Activated T-helper 2 cell treated with anti-CD3 and anti-CD28 coated beads, Interferon-gamma antibody, Interleukin-2, Interleukin-4, amounts not matched to agents 10 μg/mL and 5 μg/mL and 100 μg/mL, durations not matched to agents 14 hours and 24 hours and 36 hours (primary cell): Measurements from ENCODE around the gene NRXN3. TPM values are rescaled to one million over a fixed set of nuclear protein-coding genes. Genes with fewer than 3 reads are reported as not detected.

ENCODE experiments used
- DNase-seq: peaks from one replicate; pipeline ENCODE4 v3.0.0; 2021; ENCODE audit warnings: low spot score
- H3K27ac Mint-ChIP-seq: one replicate; pipeline ENCODE4 v1.8.0; 2021; ENCODE audit warnings: mixed read lengths
- H3K27me3 Mint-ChIP-seq: one replicate; pipeline ENCODE4 v1.8.0; 2021; ENCODE audit warnings: low read depth, mixed read lengths
- H3K36me3 Mint-ChIP-seq: one replicate; pipeline ENCODE4 v1.8.0; 2021; ENCODE audit warnings: low read depth, mixed read lengths
- H3K4me1 Mint-ChIP-seq: one replicate; pipeline ENCODE4 v1.8.0; 2021; ENCODE audit warnings: low read depth, mixed read lengths
- H3K4me3 Mint-ChIP-seq: one replicate; pipeline ENCODE4 v1.8.0; 2021; ENCODE audit warnings: low read depth, mild to moderate bottlenecking, moderate library complexity, mixed read lengths
- H3K9me3 Mint-ChIP-seq: one replicate; pipeline ENCODE4 v1.8.0; 2021; ENCODE audit warnings: mixed read lengths
- intact Hi-C: fragments of 100-400 bp; cut with micrococcal nuclease; formaldehyde crosslinking; loops from one replicate; pipeline ENCODE4 v1.15.1; 2023
- total RNA-seq: library from RNA; stranded (reverse); gene quantifications from 2 replicates; pipeline ENCODE4 v1.2.3, GENCODE V29; 2022

Gene NRXN3
- total RNA-seq, 1 donor from 2014 or later, result not detected

DNA sequence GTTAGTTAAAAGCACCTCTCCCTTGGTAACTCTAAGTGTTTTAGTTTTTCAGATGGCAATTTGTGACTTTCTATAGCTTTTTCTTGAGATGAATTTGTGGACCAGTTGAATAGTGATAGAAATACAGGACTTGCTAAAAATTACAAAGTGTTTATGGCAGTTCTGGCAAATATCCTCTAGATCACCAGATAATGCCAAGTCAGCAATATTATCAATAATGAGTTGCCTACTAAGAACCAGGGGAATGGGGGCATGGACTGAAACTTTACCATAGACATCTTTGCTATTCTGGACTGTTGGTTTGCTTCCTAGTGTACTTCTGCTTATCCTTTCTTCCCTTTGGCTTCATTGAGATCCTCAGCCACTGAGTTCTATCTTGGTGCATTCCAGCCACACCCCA, 1456.9 kb downstream of the NRXN3 start:
- intact Hi-C loops, result no loop called here
- no peaks in the 10 kb centered on the region for H3K27me3 Mint-ChIP-seq
- no peak for DNase-seq
- no peak overlapping the region for H3K27ac Mint-ChIP-seq
- no peak overlapping the region for H3K4me3 Mint-ChIP-seq
- no peaks in the 10 kb centered on the region for H3K4me1 Mint-ChIP-seq
- H3K9me3 Mint-ChIP-seq, result peaks cover 22% of the 10 kb centered on the region
- H3K36me3 Mint-ChIP-seq, result no peaks in the 10 kb centered on the region

DNA sequence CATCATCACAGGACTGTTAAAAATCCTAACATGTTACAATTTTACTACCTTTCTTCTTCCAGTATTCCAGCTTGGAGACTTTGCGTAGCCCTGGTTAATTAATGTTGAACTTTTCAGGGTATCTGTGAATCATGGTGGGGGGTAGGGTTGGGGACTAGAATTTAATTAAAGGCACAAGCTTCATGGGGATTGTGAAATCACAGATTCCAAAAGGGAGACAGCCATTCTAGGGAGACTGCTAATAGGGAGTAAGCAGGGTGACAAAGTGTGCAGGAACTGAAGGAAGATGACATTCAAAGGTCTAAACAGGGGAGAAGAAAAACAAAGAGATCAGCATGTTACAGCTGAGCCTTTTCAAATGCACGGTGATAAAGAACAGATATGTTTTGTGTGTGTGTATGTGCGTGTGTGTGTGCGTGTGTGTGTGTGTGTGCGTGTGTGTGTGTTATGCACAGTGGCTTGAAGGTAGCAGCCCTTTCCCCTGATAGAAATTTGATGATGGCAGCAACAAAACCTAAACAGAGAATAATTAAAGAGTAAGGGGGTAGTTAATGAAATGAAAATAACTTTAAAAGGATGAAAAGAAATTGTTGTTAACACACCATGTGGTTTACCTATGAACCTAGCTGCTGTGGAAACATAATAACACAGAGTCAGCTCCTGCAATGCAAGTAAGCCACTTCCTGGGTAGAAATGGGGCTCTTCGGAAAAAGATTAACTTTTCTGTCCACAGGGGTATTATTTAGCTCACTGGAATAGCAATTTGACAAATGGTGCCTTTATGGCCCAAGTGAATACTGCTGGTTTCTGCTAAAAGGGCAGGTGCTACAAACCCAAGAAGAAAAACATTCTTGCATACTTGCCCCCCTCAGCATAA, 1459.5 kb downstream of the NRXN3 start:
- Mint-ChIP-seq H3K27ac (no peak overlapping the region), H3K4me1 (no peaks in the 10 kb centered on the region), H3K9me3 (peaks cover 22% of the 10 kb centered on the region), H3K4me3 (no peak overlapping the region), H3K27me3 (no peaks in the 10 kb centered on the region), H3K36me3 (no peaks in the 10 kb centered on the region)
- intact Hi-C loops, result no loop called here
- no peak for DNase-seq

DNA sequence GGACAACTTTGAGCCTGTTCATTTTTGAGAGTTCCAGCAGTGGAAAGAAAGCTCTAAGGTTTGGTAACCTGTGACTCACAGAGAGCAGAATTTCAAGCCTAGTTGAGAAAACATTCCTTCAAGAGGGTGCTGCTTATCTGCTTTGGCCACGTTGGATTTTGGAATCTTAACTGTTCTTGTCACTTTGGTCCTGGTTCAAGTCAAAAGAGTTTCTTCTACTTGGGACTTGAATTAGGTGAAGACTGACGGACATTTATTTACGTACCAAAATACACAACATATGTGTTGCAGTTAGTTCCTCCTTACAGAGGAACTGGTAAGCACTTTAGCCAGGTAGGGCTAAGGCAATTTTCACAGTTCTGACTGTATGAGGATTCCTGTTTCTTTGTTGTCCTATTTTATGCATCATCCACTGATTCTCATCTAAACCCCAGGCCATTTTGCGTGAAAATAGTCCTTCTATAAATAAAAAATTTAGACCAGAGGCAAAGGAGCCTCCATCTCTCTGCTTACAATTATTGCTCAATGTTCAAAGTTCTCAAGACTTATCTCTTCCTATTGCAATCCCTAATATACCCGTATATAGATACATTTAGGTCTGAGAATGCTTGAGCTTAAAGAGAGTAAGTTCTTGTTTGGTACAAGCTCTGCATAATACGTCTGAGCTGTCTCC, 1460.3 kb downstream of the NRXN3 start:
- no peak overlapping the region for H3K27ac Mint-ChIP-seq
- no peak for DNase-seq
- no peaks in the 10 kb centered on the region for H3K27me3 Mint-ChIP-seq
- peaks cover 20% of the 10 kb centered on the region for H3K9me3 Mint-ChIP-seq
- H3K4me1 Mint-ChIP-seq, result no peaks in the 10 kb centered on the region
- intact Hi-C loops, result no loop called here
- no peak overlapping the region for H3K4me3 Mint-ChIP-seq
- no peaks in the 10 kb centered on the region for H3K36me3 Mint-ChIP-seq

GRCh38 chr14:79631276-79631675, 1461.1 kb downstream of the NRXN3 start:
- no peak overlapping the region for H3K27ac Mint-ChIP-seq
- no peaks in the 10 kb centered on the region for H3K36me3 Mint-ChIP-seq
- H3K27me3 Mint-ChIP-seq, result no peaks in the 10 kb centered on the region
- DNase-seq, result no peak
- H3K4me3 Mint-ChIP-seq, result no peak overlapping the region
- H3K4me1 Mint-ChIP-seq, result no peaks in the 10 kb centered on the region
- intact Hi-C loops, result no loop called here
- H3K9me3 Mint-ChIP-seq, result peaks cover 20% of the 10 kb centered on the region

DNA sequence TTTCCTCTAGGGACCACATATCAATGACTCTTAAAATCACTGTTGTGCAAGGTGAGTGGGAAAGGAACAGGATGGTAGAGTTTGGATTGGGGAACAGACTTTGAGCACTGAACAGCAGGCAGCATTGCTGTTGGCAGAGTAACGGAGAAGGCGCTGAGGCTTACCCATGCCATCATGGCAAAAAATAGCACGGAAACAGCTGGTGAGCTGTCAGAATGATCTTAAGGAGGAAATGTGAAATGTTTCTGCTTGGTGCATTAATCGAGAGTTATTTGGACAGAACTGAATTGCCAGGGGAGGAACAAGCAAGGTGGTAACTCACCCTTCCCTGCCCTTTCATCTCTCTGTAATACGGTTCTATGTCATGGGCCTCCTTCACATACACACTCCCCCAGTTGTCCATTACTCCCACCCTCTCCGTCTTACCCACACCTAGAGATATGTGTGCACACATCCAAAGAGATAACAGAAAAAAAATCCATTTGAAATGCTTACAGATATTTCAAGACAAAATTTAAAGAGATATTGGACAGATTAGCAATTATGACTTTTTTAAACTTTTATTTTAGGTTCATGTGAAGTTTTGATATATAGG, 1468.6 kb downstream of the NRXN3 start:
- DNase-seq, result no peak
- no peaks in the 10 kb centered on the region for H3K4me1 Mint-ChIP-seq
- intact Hi-C loops, result loop anchor here (1.0 kb wide), 1 partner anchor 11 kb away; no protein-coding TSS in a partner anchor

DNA sequence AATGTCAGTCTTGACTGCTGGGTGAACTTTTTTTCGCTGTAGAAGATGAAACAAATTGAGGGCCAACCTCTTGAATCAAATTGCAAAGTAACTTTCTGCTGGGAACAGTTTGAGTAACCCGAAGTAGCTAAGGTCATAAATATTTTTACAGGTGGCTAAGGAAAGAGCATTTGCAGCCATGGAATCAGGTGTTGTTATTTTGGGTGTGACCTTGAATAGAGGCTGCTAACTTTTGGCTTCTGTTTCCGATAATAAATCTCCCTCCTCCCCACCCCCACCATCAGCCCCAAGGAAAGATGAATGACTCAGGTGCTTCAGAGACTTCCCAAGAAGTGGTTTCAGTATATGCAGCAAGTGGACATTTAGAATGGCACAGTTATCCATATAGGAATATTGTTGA, 1469.4 kb downstream of the NRXN3 start:
- DNase-seq, result no peak
- Mint-ChIP-seq H3K9me3 (peaks cover 4% of the 10 kb centered on the region), H3K27ac (no peak overlapping the region), H3K36me3 (no peaks in the 10 kb centered on the region), H3K4me3 (no peak overlapping the region), H3K4me1 (no peaks in the 10 kb centered on the region), H3K27me3 (no peaks in the 10 kb centered on the region)
- intact Hi-C loops, result loop anchor here (1.0 kb wide), 1 partner anchor 10 kb away; no protein-coding TSS in a partner anchor

More for the DNA sequence above, 1468.6 kb downstream of the NRXN3 start:
- Mint-ChIP-seq H3K27ac (no peak overlapping the region), H3K9me3 (peaks cover 4% of the 10 kb centered on the region), H3K27me3 (no peaks in the 10 kb centered on the region), H3K4me3 (no peak overlapping the region), H3K36me3 (no peaks in the 10 kb centered on the region)

GRCh38 chr14:79641371-79641770, 1471.2 kb downstream of the NRXN3 start:
- Mint-ChIP-seq H3K4me1 (no peaks in the 10 kb centered on the region), H3K27ac (no peak overlapping the region), H3K27me3 (no peaks in the 10 kb centered on the region), H3K4me3 (no peak overlapping the region), H3K9me3 (peaks cover 4% of the 10 kb centered on the region), H3K36me3 (no peaks in the 10 kb centered on the region)
- intact Hi-C loops, result no loop called here
- no peak for DNase-seq

DNA sequence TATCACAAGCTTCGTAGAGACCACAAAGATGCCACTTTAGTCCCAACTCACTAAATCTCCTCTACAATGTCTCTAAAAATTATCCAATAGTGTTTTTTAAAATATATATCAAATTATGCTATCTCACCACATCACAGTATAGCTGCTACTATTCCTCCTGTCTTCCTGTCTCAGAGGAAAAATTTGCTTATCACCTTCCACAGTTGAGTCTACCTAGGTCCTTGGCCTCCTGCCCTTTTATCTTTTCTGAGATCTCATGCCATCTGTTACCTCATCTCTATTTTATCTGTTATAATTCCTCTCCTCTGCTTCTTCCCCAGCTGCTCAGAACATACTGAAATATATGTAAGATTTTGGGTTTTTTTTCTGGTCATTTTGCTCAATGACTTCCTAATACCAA, 1473.0 kb downstream of the NRXN3 start:
- intact Hi-C loops, result no loop called here
- DNase-seq, result no peak
- Mint-ChIP-seq H3K4me1 (no peaks in the 10 kb centered on the region), H3K9me3 (peaks cover 1% of the 10 kb centered on the region), H3K4me3 (no peak overlapping the region), H3K27me3 (no peaks in the 10 kb centered on the region), H3K27ac (no peak overlapping the region), H3K36me3 (no peaks in the 10 kb centered on the region)

DNA sequence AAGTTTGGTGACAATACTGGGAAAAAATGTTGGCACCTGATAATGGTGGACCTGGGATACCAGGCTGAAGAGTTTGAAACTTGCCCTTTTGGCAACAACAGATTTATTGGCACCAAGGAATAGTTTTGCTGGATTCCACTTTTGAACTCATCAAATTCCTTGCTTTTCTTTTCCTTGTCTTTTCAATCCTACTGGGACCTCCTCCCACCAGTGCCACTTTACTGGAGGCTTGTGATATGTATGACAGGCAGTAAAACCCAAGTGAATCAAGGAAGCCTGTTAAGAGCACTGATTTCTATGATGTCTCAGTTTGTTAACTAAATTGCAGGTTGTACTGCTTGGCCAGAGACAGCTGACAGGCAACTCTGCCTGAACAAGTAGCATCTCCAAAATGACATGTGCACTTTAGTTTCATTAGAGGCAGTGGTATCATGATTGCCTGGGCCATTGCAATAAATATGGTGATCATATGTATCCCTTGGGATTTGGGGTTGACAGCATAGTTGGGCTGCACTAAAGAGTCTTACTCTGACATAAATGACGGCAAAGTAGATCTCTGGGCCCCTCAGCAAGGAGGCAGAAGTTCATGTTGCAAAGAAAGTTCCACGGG, 1475.7 kb downstream of the NRXN3 start:
- H3K4me1 Mint-ChIP-seq, result no peaks in the 10 kb centered on the region
- DNase-seq, result no peak
- no peak overlapping the region for H3K27ac Mint-ChIP-seq
- H3K9me3 Mint-ChIP-seq, result no peaks in the 10 kb centered on the region
- no peak overlapping the region for H3K4me3 Mint-ChIP-seq
- intact Hi-C loops, result no loop called here
- no peaks in the 10 kb centered on the region for H3K36me3 Mint-ChIP-seq
- H3K27me3 Mint-ChIP-seq, result no peaks in the 10 kb centered on the region

DNA sequence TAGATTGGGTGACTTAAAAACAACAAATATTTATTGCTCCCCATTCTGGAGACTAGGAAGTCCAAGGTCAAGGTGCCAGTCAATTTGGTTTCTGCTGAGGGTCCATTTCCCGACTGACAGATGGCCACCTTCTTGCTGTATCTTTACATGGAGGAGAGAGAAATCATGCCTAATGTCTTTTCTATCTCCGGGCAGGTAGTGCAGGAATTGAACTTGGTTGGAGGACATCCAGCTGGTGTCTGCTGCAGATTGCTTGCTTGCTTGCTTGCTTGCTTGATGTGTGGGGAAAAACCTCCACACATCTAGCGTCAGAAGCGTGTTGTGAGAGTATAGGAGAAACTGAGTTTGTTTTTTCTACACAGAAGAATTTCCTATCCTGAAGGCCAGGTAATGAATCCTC, 1479.7 kb downstream of the NRXN3 start:
- no peak overlapping the region for H3K27ac Mint-ChIP-seq
- H3K4me3 Mint-ChIP-seq, result no peak overlapping the region
- no peaks in the 10 kb centered on the region for H3K27me3 Mint-ChIP-seq
- H3K9me3 Mint-ChIP-seq, result peaks cover 4% of the 10 kb centered on the region
- no peaks in the 10 kb centered on the region for H3K36me3 Mint-ChIP-seq
- H3K4me1 Mint-ChIP-seq, result no peaks in the 10 kb centered on the region
- intact Hi-C loops, result loop anchor here (1.0 kb wide), 1 partner anchor 11 kb away; no protein-coding TSS in a partner anchor
- DNase-seq, result no peak

- no peak overlapping the region for H3K4me3 Mint-ChIP-seq
- no peak for DNase-seq
- no peaks in the 10 kb centered on the region for H3K4me1 Mint-ChIP-seq
- H3K36me3 Mint-ChIP-seq, result no peaks in the 10 kb centered on the region
- H3K9me3 Mint-ChIP-seq, result peaks cover 4% of the 10 kb centered on the region
- H3K27ac Mint-ChIP-seq, result no peak overlapping the region
- H3K27me3 Mint-ChIP-seq, result no peaks in the 10 kb centered on the region
- intact Hi-C loops, result no loop called here
Observed at GRCh38 chr14:79652513-79653307, 1482.5 kb downstream of the NRXN3 start.

DNA sequence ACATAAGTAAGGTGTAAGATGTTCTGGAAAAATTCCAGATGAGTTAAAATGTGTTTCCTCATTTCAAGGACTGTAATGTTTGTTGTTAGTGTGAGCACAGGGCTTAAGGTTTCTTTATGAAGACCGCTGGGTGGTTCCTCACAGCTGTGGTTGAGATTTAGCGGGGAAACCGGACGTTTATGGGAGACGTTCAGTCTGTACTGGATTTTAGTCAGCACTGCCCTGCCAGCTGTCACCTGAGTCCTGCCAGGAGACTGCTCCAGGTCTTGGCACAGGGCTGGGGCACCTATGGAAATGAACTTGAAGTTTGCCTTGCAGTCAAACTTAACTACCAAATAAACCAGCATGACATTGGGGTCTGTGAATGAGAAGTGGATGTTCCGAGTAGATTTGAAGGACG, 1485.9 kb downstream of the NRXN3 start:
- H3K27ac Mint-ChIP-seq, result no peak overlapping the region
- H3K4me1 Mint-ChIP-seq, result no peaks in the 10 kb centered on the region
- H3K4me3 Mint-ChIP-seq, result no peak overlapping the region
- no peaks in the 10 kb centered on the region for H3K36me3 Mint-ChIP-seq
- peaks cover 4% of the 10 kb centered on the region for H3K9me3 Mint-ChIP-seq
- intact Hi-C loops, result no loop called here
- DNase-seq, result no peak
- H3K27me3 Mint-ChIP-seq, result no peaks in the 10 kb centered on the region
